ENCODE results near the gene OXCT1.

- no peak for TF ChIP-seq TAF1 (IDR thresholded peaks at IDR 0.05; ENCODE audit: borderline replicate concordance, insufficient read depth, low read length)
- no peak for TF ChIP-seq REST (IDR thresholded peaks at IDR 0.05; ENCODE audit: insufficient read depth in 1 of 2, low read depth in 2 of 2, low read length in 2 of 2)
- no peak for TF ChIP-seq POLR2AphosphoS5 (IDR thresholded peaks at IDR 0.05; ENCODE audit: low read depth, low read length)
- no peak for TF ChIP-seq SIN3A (IDR thresholded peaks at IDR 0.05; ENCODE audit: borderline replicate concordance, insufficient read depth, low read length)
- TF ChIP-seq FOXP2 (optimal IDR thresholded peaks at IDR 0.05; ENCODE audit: borderline replicate concordance, extremely low read depth, extremely low read length, insufficient read depth): no peak
Measured at GRCh38 chr5:41708604-41708940, 161.7 kb downstream of the OXCT1 start.

Data from PFSK-1 (cell line).